Measurements from ENCODE around the gene SYT15B.
"Not testable (repeated sequence)": the region's sequence is repeated elsewhere in the genome, so short reads cannot be mapped to it uniquely, and the experiment has no call there.

The SYT15B gene

DNA sequence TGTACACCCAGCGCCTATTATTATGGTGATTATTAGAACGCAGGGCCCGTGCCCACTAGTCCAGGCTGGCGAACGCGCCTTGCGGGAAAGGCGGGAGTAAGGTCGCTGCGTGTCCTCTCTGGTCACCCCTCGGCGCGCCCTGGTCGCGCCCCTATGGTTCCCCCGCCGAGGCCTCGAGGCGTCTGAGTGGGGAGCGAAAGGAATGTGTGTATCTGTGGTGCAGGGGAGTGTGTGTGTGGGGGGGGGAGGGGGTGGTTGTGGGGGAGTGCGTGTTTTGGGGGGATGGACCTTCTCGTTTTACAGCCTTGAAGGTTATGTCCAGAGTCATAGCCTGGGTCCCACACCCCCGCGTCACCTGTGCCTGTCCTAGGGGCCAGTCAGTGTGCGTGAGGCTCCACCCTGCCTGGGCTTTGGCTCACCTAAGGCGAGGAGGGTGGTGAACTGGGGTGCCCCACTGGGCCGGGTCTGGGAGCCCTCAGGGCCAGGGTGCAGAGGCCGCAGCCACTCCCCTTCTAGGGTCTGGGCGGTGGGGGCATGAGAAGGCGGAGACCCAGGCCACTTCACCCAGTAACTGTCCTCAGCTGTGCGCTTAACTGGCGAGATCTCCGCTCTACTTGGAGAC, at the start of gene SYT15B:
Gene SYT15B, minus strand, starts transcription at position 39 of the 622 bp plus-strand sequence. CDS start 952 bp downstream, outside the sequence.
- not testable (repeated sequence) for DNase-seq (ENCODE audit: low read depth in 3 of 3)

DNA sequence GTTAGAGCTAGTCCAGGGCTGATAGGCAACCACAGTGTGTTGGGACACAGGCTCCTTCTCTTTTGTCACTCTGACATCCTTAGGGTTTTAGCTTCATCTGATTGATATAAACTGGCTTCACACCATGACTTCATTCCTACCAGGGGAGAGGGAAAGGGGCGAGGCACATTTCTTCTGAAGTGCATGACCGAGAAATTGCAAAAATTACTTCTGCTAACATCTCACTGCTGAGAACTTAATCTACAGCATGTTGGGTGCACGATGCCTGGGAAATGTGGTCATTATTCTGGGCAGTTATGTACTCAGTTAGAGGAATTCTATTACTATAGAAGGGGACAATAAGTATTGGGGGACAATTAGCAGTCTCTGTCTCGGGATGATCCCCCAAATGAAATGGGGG, 16.2 kb upstream of the SYT15B start:
- DNase-seq (ENCODE audit: low read depth in 3 of 3) = not testable (repeated sequence)

DNA sequence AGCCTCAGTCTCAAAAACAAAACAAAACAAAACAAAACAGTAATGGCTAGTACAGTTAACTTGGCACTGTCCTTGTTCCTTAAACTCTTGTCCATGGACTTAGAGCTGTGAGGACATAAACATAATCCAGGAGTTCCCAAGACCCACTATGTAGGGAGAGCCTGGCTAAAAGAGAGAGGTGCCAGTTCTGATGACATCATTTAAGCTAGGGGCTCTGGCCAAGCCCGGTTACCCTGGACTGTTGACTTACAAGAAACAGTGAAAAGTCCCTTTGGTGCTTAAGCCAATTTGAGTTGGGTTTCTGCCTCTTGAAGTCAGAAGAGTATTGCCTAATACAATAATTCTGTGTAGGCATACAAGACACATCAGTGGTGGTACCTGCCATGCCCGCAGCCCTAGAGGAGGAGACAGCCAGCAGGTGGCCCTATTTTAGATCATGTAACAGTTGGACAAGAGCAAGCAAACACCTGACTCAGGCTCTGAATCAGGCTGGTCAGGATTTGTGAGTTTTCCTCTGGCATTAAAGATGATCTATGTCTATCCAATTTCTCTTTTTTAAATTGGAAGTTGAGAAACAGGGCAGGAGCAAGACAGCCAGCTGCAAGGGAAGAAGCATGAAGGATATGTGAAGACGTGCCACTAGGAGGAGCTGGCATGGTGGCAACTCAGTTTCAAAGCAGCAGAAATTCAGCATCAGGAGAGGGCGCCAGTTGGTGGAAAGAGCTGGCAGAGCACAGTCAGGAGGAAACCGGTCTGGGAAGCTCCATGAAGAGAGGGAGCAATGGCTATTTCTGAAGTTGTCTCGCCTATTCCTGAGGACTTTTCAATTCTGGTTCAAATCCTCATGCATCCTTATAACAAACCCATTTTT, 12.2 kb upstream of the SYT15B start:
- not testable (repeated sequence) for DNase-seq (ENCODE audit: low read depth in 3 of 3)

DNA sequence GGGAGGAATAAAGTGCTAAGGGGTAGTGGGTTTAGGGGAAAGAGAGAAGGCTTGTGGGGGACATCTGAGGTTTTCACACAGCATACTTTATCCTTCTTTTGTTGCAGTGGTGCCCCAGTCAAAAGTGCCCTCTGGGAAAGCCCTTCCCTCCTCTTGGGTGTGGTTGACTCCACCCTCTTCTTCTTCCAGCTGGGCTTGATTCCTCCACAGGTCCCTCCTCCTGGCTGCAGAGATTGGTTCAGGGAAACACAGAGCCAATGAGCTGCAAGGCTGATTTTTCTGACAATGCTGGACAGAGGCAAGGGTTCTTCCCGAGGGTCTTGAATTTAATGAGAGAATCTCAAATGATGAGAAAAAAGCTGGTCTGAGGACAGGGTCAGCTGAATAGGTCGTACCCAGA, 7.4 kb upstream of the SYT15B start:
- not testable (repeated sequence) for DNase-seq (ENCODE audit: low read depth in 3 of 3)

DNA sequence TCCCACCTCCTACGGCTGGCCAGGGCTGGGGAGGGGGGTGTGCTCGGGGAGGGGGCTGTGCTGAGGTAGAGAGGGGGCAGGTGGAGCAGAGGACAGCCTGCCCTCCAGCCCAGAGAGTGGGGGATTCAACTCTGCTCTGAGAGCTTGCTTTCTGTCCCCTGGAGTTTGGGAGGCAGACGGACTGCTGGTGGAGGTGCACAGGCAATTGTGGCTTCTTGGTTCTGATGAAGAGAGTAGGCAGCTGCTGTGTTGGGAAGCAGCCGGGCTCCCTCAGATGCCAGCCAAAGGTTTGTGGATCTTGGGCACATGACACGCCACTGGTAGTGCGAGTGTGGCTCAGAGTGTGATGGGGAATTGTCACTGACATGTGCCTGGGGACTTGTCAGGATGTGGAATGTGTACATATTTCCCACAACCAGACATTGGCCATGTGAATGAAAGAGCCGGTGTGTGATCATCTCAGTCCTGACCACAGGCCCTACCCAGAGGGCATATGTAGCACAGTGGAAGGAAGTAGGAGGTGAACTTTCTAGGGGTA, 5.3 kb upstream of the SYT15B start:
- DNase-seq (ENCODE audit: low read depth in 3 of 3) = not testable (repeated sequence)

DNA sequence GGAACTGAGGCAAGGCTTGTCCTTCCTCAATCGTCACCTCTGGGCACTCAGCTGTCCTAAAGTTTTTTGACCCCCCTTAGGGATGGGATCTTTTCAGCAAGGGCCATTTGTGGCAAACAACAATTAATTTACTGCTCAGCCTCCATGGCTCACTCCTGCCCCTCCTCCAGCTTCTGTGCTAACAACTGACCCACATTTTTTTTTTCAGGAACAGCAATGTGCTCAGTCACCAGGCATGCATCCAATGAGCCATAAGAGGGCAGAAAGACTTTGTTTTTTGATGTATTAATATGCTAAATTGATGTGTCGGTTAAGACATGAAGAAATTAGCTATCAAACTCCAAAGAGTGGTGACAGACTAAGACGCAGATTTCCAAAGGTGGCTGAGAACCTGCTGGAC, 4.7 kb upstream of the SYT15B start:
- DNase-seq (ENCODE audit: low read depth in 3 of 3) = not testable (repeated sequence)

DNA sequence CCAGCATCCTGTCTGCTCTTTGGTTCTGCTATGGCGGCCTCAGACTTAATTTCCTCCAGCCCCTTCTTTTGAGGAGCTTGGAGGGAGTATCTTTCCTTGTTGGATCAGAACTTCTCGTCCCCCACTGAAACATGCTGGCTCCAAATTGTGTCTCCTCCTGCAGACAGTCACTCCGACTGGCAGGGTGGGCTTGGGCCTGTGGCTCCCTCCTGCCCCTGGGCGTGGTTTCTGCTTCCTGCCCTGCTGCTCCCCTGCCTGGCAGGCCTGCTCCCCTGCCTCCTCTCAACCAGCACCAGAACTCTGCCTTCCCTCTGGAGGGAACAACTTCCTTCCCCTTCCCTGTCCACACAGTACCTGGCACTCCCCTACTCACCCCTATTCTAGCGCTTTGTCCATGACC, 3.8 kb upstream of the SYT15B start:
- DNase-seq (ENCODE audit: low read depth in 3 of 3) = not testable (repeated sequence)

DNA sequence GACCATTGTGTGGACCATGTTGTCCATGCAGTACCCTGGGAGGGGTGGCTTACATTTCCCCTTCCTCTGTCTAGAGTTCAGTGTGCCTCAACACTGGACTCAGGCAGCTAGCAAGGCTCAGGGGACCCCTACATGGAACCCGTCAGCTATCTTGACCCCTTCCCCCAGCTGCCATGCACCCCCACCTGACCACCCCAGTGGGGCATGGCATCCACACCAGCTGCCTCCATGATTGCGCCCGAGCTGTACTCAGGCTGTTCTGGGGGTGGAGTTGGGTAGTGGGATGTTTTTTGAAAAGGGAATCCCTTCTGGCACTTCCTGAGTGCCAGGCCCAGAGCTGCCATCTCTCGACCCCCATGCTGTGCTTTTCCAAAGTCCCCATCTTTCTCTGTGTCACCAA, 1.8 kb upstream of the SYT15B start:
- DNase-seq (ENCODE audit: low read depth in 3 of 3) = not testable (repeated sequence)

DNA sequence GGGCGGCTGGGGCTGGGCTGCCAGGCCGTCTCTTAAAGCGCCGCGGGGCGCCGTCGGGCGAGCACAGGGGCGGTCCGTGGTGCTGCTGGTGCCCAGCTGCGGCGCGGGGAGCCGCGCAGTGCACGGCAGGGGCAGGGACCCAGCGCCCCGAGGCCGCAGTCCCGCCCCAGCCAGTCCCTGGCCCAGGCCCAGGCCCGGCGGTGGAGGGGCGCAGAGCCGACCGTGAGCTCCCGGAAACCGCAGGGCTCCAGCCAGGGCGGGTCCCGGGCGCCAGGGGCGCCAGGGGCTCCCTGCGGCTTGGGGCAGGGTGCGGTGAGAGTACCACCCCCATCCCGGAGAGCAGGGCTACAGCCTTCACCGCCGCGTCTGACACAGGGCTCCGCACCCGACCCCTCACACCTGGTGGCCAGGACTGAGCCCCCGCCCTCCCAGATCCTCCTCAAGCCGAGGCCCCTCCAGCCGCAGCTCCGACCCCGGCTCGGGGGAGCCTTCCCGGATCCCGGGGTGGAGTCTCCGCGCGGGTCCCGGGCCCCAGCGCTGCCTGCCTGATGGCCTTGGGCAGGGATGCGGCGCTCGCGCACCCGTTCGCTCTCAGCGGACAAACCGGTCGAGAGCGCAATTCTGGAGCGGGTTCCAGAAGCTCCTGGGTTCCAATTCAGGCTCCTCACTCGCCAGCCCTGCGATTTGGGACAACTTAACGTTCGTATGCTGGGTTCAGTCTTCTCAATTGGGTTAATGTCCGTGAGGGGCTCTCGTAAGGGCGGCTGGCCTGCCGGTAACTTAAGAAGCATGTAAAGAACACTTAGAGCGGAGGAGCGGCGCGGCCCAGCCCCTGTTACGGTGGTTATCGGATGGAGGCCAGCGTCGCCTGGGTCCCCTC, 478 bp downstream of the SYT15B start:
- DNase-seq (ENCODE audit: low read depth in 3 of 3) = not testable (repeated sequence)

DNA sequence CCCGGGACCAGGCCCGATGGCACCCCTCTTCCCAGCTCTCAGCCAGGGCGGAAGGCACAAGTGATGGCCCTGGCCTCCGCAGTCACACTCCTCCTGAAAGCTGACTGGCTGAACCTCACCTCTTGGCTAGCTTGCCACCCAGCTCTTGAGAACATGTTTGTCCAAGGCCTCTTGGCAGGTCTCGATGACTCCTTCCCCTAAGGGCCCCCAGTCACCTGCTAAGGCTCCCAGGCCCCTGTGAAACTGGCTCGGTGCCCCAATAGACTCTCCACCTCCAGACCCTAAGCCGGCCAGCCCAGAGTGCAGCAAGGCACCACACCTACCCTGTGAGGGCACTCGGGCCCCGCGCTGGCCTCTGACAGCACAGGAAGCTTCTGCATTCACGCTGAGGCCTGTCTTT, 4.5 kb downstream of the SYT15B start:
- not testable (repeated sequence) for DNase-seq (ENCODE audit: low read depth in 3 of 3)

DNA sequence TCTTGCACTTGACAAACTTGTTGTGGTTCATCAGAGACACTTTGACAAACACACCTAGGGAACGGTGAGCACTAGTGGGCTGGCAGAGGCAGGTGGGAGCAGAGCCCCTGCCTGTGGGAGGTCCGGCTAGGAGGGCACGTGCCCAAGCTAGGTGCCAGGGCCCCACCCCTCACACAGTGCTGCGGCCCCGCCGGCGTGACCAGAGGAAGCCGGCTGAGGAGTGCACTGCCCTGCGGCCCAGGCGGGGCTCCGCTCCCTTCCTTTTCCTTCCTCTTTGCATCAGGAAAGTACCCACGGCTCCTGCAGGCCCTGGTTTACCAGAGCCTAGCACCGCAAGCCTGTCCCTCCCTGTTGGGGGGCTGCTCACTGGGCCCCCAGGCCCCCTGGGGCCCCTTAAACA, 7.2 kb downstream of the SYT15B start:
- not testable (repeated sequence) for DNase-seq (ENCODE audit: low read depth in 3 of 3)

DNA sequence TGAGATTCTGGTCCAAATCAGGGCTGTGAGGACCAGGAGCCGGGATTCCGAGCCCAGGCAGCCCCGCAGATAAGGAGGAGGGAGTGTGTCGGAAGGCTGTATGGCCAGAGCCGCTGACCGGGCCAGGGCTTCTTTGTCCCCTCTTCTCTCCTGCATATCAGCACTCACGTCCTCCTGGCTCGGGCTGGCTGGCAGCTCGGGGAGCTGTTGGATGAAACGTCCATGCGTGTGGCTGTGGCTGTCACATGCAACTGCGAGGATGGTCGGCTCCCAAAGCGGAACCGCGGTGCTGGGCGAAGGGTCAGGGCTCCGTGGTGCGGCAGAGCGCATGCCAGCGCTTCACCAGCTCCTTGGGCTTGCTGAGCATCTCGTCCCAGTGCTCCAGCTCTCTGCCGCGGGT, 9.5 kb downstream of the SYT15B start:
- DNase-seq (ENCODE audit: low read depth in 3 of 3) = not testable (repeated sequence)

DNA sequence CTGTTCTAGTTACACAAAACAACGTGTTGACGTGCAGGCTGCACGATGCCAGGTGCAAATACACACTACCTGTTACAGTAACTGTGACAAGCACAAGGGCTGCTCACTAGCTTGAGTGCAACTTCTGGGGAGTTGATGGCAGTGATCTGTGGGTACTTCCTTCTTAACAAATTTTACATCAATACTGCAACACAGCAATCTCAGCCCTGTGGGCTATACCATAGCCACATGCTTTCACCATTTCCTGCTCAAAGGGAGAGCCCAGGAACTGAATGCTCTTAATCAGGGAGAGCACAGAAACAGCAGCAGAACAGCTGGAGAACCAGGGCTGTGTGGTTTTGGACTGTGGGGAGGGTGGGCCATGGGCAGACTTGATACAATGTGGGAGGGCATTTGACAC, 10.2 kb downstream of the SYT15B start:
- DNase-seq (ENCODE audit: low read depth in 3 of 3) = not testable (repeated sequence)

DNA sequence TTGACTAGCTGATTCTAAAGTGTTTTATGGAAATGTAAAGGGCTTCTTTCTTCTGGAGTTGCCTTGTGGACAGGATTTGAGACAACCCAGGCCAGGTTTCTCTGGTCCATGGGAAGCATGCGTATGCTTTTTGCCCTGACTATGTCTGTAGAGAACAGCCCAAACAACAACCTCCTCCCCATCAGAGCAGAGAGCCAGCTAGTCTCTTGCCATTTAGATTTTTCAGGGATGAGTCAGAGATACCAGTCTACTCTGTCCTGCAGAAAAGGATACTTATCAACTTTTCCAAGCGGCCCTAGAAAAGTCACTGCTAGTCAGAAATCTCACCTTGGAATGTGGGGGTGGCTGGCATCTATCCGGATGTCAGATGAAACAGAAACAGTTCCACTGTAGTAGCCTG, 11.6 kb downstream of the SYT15B start:
- not testable (repeated sequence) for DNase-seq (ENCODE audit: low read depth in 3 of 3)

DNA sequence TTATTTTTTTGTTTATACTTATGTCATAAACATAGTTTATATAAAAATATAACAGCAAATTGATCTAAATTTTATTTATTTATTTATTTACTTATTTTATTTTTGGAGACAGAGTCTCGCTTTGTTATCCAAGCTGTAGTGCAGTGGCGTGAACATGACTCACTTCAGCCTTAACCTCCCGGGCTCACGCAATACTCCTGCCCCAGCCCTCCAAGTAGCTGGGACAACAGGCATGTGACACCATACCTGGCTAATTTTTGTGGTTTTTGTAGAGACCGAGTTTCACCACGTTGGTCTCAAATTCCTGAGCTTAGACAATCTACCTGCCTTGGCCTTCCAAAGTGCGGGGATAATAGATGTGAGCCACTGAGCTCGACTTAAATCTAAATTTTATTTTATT, 13.0 kb downstream of the SYT15B start:
- not testable (repeated sequence) for DNase-seq (ENCODE audit: low read depth in 3 of 3)

DNA sequence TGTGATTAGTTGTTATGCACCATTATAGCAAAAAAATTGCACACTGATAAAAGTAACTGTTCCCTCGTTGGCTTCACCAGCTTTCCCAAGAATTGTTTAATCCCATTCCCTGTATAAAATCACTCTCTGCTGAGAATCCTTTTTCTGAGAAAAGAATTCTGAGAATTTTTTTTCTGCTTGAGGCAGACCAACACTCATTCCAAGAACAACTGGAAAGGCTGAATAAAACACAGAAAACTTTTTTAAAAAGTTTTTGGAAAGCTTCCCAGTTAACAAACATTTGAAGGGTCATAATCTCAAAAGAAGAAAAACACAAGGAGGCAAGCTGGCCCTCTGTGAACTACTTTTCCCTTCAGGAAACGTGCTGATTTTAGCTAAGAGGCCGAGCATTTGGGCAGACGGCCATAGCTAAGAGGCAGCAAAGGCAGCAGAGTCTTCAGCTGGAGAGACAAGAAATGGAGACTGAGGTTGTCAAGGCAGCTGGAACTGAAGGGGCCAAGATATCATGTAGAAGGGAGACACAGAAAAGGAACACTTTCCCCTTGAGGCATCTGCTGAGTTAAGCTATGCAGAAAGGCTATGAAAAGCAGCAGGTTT, 16.5 kb downstream of the SYT15B start:
- DNase-seq (ENCODE audit: low read depth in 3 of 3) = not testable (repeated sequence)

DNA sequence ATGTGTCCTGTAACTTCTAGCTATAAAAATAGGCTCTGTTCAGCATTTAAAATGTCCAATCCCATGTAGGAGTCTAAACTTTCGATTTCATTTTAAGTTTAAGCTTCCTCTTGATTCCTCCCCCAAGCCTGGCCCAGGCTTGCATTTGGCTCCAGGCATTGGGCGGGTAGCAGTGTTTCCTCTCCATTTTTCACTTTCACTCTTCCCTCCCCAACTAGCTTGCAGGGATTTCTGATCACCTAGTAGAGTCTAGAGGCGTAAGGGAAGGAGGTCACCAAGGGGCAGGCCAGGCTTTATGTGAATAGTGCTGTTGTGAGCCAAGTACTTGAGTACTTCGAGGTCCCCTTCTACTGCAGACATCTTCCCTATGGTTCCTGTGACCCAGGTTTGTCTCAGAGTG, 18.5 kb downstream of the SYT15B start:
- not testable (repeated sequence) for DNase-seq (ENCODE audit: low read depth in 3 of 3)

DNA sequence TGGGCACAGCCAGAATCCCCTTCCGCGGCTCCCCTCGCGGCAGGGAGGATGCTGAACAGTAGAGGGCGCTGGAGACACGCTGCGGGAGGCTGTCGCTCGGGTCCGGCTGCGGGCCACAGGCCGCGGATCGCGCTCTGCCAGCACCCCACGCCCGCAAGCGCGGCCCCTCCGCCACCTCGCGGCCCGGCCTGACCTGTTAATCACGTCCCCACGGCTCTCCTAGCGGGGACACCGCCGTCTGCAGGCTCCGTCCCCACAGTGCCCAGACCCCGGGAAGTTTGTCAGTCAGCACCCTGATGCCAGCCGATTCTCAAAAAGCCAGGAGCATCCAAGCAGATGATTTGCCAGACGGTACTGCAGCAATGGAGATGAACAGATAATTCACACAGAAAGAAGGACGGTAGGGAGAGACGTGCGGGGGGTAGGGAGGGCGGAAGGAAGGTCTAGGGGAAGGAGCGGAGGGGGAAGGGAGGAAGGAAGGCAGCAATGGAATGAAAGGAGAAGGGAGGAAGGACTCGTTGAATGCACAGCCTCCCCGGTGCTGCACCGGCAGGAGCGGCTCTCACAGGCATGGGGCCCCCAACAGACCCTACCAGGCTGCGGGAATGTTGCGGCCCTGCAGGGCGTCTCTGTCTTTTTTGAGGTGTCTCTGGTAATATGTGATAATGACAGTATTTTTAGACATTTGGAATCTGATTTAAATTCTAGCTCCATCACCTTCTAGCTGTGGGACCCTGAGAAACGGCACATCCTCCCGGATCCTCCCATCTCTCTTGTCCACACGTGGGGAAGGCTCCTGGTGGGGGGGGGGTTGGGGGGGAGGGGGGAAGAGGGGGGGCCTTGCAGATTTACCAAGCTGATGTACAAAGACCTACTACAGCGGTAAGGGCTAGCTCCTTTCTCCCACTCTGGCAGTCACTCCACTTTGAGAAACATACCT, 19.5 kb downstream of the SYT15B start:
- not testable (repeated sequence) for DNase-seq (ENCODE audit: low read depth in 3 of 3)

DNA sequence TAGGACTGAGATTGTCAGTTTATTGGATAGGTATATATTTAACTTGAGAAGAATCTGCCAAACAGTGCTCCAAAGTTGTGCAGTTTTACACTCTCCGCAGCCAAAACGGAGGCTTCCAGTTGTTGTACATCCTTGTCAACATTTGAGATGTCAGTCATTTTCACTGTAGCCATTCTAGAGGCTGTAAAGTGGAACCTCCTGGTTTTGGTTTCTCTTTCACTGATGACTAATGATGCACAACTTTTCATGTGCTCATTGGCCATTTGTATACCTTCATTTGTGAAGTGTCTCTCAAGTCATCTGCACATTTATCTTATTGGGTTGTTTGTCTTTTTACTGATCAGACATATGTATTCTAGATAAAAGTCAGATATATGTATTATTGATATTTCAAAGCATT, 22.5 kb downstream of the SYT15B start:
- not testable (repeated sequence) for DNase-seq (ENCODE audit: low read depth in 3 of 3)

DNA sequence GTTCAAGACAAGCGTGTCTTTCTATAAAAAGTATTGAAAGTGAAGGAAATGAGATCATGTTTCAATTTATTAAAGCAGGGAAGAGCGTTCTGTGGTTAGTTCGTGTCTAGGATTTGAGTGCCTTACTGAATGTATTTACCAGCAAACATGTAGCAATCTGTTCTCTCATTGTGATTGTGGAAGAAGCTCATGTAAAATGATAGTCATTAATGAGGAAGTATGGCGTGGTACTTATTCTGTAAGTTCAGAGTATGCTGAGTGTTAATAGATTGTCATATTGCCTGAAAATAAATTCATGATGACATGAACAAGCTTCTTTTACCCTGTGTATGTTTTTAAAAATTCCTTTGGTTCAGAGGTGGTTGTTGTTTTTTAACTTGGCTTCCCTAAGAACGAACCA, 32.5 kb downstream of the SYT15B start:
- DNase-seq (ENCODE audit: low read depth in 3 of 3) = not testable (repeated sequence)

Data from stimulated activated CD4-positive, alpha-beta T cell treated with anti-CD3 and anti-CD28 coated beads, TNF-alpha, amount 100 ng/mL, for 4 hours (primary cell).